ENCODE data around the gene KRT15. TPM values are rescaled to one million over a fixed set of nuclear protein-coding genes. Genes with fewer than 3 reads are reported as not detected.

KRT15 gene
- total and polyA plus RNA-seq, 10 of the 15 experiments (the other 5 are each of a cell fraction or from before 2014, with no cell fraction given), result 0.06 to 0.17 TPM; not detected in 8

GRCh38 chr17:41548844-41549595 is 30.3 kb upstream of the KRT15 start:
- DNase-seq (ENCODE audit: low read depth, low spot score) (peak; percentile 12), FAIRE-seq (peak; percentile 76), ATAC-seq (peak; percentile 95)
- RAD21 ChIA-PET (ENCODE audit: unreplicated experiment), result interaction anchor here (0.9 to 3.3 kb wide), 16 partner anchors 10 to 933 kb away, joined by 3 to 32 read pairs (median 6); no protein-coding TSS in a partner anchor
- Histone ChIP-seq H3K36me3 (ENCODE audit: control insufficient read depth in 2 of 2, insufficient read depth in 2 of 2, low read length in 1 of 2) (no peaks in the 10 kb centered on the region), H3K27ac (ENCODE audit: control insufficient read depth, insufficient read depth) (no peak overlapping the region), H2AFZ (ENCODE audit: control insufficient read depth, low read depth, low read length) (no peak overlapping the region; the same call in 1 of the 2 replicates), H3K4me2 (ENCODE audit: control insufficient read depth, insufficient read depth) (no peak overlapping the region), H3K4me1 (ENCODE audit: control insufficient read depth, insufficient read depth, low read length) (no peaks in the 10 kb centered on the region), H3K27me3 (replicated peaks in 1 of 2; ENCODE audit: control insufficient read depth in 2 of 2, insufficient read depth in 2 of 2, low read length in 1 of 2) (no peaks in the 10 kb centered on the region; a peak in 2 of 4 replicates), H4K20me1 (ENCODE audit: control insufficient read depth, insufficient read depth) (no peaks in the 10 kb centered on the region), H3K4me3 (no peak overlapping the region), H3K9me3 (replicated peaks; ENCODE audit: control insufficient read depth, insufficient read depth, low read length) (no peaks in the 10 kb centered on the region; the same call in 2 of the 3 replicates), H3K9ac (ENCODE audit: control insufficient read depth, insufficient read depth, low read length) (no peak overlapping the region), H3K79me2 (ENCODE audit: control insufficient read depth, insufficient read depth, low read length) (no peaks in the 10 kb centered on the region)
- POLR2A ChIA-PET, result interaction anchor here (1.1 kb wide), 1 partner anchor 638 kb away, joined by 3 read pairs; no protein-coding TSS in a partner anchor
- SMC1A ChIA-PET (ENCODE audit: uncharacterized antibody, unreplicated experiment), result interaction anchor here (0.6 to 5.3 kb wide), 23 partner anchors 9 to 933 kb away, joined by 3 to 34 read pairs (median 4); no protein-coding TSS in a partner anchor
- CTCF ChIA-PET, result interaction anchor here (0.6 to 6.3 kb wide), 47 partner anchors 9 to 1021 kb away, joined by 3 to 146 read pairs (median 5); partner anchors contain the start of gene EIF1
- BruUV-seq (replicated peaks), result no TSS peak
- WGBS (ENCODE audit: insufficient coverage, insufficient replicate concordance, low lambda C conversion rate, missing lambda C conversion rate), result 2% methylated on average over 25 of the region's 25 CpGs
- intact Hi-C loops (cut with micrococcal nuclease; ENCODE audit: unreplicated experiment) (loop anchor here (1.0 to 2.0 kb wide), 5 partner anchors 99 to 746 kb away; no protein-coding TSS in a partner anchor), in situ Hi-C loops (cut with MboI) (loop anchor here (5.0 kb wide), 2 partner anchors 113 to 642 kb away; no protein-coding TSS in a partner anchor)
- no peak for TF ChIP-seq RCOR1 (conservative IDR thresholded peaks at IDR 0.05; ENCODE audit: low read depth, low read length)
- TF ChIP-seq HDGF (IDR thresholded peaks at IDR 0.05), result no peak
- TF ChIP-seq LARP7 (IDR thresholded peaks at IDR 0.05), result 0 out of 2 replicates have a peak, but pooled peaks have one; percentile 35
- no peak for TF ChIP-seq ZNF24 (IDR thresholded peaks at IDR 0.05)
- no peak for TF ChIP-seq SIX5 (IDR thresholded peaks at IDR 0.05; ENCODE audit: low read depth, low read length, severe bottlenecking)
- 0 out of 2 replicates have a peak, but pooled peaks have one; percentile 55 for TF ChIP-seq CREB1 (IDR thresholded peaks at IDR 0.05; ENCODE audit: low read depth)
- TF ChIP-seq CHD2 (IDR thresholded peaks at IDR 0.05; ENCODE audit: borderline replicate concordance, low read depth, low read length), result no peak
- no peak for TF ChIP-seq IRF3 (IDR thresholded peaks at IDR 0.05)
- no peak for TF ChIP-seq EED (IDR thresholded peaks at IDR 0.05; ENCODE audit: low read depth)
- TF ChIP-seq HDAC6 (IDR thresholded peaks at IDR 0.05; ENCODE audit: unreplicated experiment), result no peak
- peak; percentile 25; the same call in 1 of the 2 replicates for TF ChIP-seq YY1 (IDR thresholded peaks at IDR 0.05; ENCODE audit: low read depth, low read length)
- TF ChIP-seq, protein P1, sequence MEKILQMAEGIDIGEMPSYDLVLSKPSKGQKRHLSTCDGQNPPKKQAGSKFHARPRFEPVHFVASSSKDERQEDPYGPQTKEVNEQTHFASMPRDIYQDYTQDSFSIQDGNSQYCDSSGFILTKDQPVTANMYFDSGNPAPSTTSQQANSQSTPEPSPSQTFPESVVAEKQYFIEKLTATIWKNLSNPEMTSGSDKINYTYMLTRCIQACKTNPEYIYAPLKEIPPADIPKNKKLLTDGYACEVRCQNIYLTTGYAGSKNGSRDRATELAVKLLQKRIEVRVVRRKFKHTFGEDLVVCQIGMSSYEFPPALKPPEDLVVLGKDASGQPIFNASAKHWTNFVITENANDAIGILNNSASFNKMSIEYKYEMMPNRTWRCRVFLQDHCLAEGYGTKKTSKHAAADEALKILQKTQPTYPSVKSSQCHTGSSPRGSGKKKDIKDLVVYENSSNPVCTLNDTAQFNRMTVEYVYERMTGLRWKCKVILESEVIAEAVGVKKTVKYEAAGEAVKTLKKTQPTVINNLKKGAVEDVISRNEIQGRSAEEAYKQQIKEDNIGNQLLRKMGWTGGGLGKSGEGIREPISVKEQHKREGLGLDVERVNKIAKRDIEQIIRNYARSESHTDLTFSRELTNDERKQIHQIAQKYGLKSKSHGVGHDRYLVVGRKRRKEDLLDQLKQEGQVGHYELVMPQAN (conservative IDR thresholded peaks at IDR 0.05), result no peak
- TF ChIP-seq SMC3 (IDR thresholded peaks at IDR 0.05; ENCODE audit: borderline replicate concordance, low read length), result peak; percentile 74
- TF ChIP-seq WRNIP1 (IDR thresholded peaks at IDR 0.05; ENCODE audit: borderline replicate concordance, low read depth, low read length), result no peak
- no peak for TF ChIP-seq BCL11A (IDR thresholded peaks at IDR 0.05; ENCODE audit: low read depth, low read length)
- TF ChIP-seq SPI1 (IDR thresholded peaks at IDR 0.05; ENCODE audit: borderline replicate concordance, insufficient read depth, low read depth, low read length), result no peak
- peak; percentile 50 for TF ChIP-seq NR2F1 (conservative IDR thresholded peaks at IDR 0.05)
- TF ChIP-seq TBL1XR1 (IDR thresholded peaks at IDR 0.05; ENCODE audit: low read depth, low read length), result no peak
- peak in 1 of 2 experiments; percentile 4; a peak in 1 of 4 replicates for TF ChIP-seq BHLHE40 (IDR thresholded peaks at IDR 0.05; ENCODE audit: borderline replicate concordance in 1 of 2, low read depth in 2 of 2, low read length in 1 of 2)

All from GM12878 (cell line).